Activated CD8-positive, alpha-beta T cell treated with anti-CD3 and anti-CD28 coated beads for 36 hours (primary cell): Measurements from ENCODE around the gene DCXR. TPM values are rescaled to one million over a fixed set of nuclear protein-coding genes. Genes with fewer than 3 reads are reported as not detected.

Experiments
- ATAC-seq: fragments of 200-7000 bp; cut with Tn5 transposase; one replicate; pipeline ENCODE4 v1.10.0; 2021; ENCODE audit warnings: mild to moderate bottlenecking, moderate library complexity
- CTCF ChIA-PET: fragments of 350-600 bp; sonication (Branson Sonifier 250); formaldehyde crosslinking; loops from one replicate; lab custom pipeline; 2021; ENCODE audit warnings: antibody characterized with exemption; lab: Charles Lee
- POLR2A ChIA-PET: fragments of 350-600 bp; sonication (Branson Sonifier 250); formaldehyde crosslinking; loops from one replicate; lab custom pipeline; 2021; ENCODE audit warnings: antibody characterized with exemption; lab: Charles Lee
- DNase-seq: peaks from one replicate; pipeline ENCODE4 v3.0.0-alpha.2; 2020
- H3K27ac Mint-ChIP-seq: one replicate; pipeline ENCODE4 v1.8.0; 2021; ENCODE audit warnings: mild to moderate bottlenecking, mixed read lengths
- H3K27me3 Mint-ChIP-seq: one replicate; pipeline ENCODE4 v1.8.0; 2021; ENCODE audit warnings: mixed read lengths
- H3K36me3 Mint-ChIP-seq: one replicate; pipeline ENCODE4 v1.8.0; 2021; ENCODE audit warnings: low read depth, mixed read lengths
- H3K4me1 Mint-ChIP-seq: one replicate; pipeline ENCODE4 v1.8.0; 2021; ENCODE audit warnings: low read depth, mixed read lengths
- H3K4me3 Mint-ChIP-seq: one replicate; pipeline ENCODE4 v1.8.0; 2021; ENCODE audit warnings: mild to moderate bottlenecking, moderate library complexity, mixed read lengths
- H3K9me3 Mint-ChIP-seq: one replicate; pipeline ENCODE4 v1.8.0; 2021; ENCODE audit warnings: mixed read lengths
- intact Hi-C: fragments of 100-400 bp; cut with micrococcal nuclease; formaldehyde crosslinking; loops from one replicate; pipeline ENCODE4 v1.10.0; 2022
- total RNA-seq, 2 experiments: library from RNA; stranded (reverse); gene quantifications; one replicate each; pipeline ENCODE4 v1.2.3, GENCODE V29; 2021
- TF ChIP-seq, protein P1 (sequence below): fragments of 200-600 bp; IDR thresholded peaks from one replicate; pipeline ENCODE4 v1.8.0; 2022; ENCODE audit warnings: antibody characterized with exemption, mild to moderate bottlenecking

The DCXR gene
- total RNA-seq, 2 experiments from 2014 or later = 99.2 to 101 TPM

DNA sequence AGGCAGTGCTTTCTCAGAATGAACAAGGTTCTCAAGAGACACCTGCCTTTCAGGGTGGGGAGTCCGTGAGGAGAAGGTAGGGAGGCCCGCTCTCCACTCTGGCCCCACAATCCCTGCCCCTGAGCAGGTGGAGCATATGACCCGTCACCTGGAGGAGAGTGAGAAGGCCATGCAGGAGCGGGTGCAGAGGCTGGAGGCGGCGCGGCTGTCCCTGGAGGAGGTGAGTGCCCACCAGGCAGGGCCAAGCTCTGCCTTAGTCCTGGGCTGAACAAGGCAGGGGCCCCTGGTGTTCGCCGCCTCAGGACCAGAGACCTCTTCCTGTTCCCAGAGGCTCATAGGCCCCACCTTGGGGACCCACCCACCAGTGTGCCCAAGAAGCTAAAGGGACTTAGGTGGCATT is 8.5 kb downstream of the DCXR start:
- H3K27ac Mint-ChIP-seq = no peak overlapping the region
- ChIA-PET POLR2A (interaction anchor here (0.9 kb wide), 1 partner anchor 92 kb away, joined by 3 read pairs; no protein-coding TSS in a partner anchor), CTCF (interaction anchor here (0.8 to 3.8 kb wide), 9 partner anchors 8 to 78 kb away, joined by 3 to 28 read pairs (median 10); partner anchors contain the start of genes DUS1L and FASN)
- no peaks in the 10 kb centered on the region for H3K27me3 Mint-ChIP-seq
- no peak overlapping the region for H3K4me3 Mint-ChIP-seq
- DNase-seq (no peak), ATAC-seq (no peak)
- TF ChIP-seq, protein P1, sequence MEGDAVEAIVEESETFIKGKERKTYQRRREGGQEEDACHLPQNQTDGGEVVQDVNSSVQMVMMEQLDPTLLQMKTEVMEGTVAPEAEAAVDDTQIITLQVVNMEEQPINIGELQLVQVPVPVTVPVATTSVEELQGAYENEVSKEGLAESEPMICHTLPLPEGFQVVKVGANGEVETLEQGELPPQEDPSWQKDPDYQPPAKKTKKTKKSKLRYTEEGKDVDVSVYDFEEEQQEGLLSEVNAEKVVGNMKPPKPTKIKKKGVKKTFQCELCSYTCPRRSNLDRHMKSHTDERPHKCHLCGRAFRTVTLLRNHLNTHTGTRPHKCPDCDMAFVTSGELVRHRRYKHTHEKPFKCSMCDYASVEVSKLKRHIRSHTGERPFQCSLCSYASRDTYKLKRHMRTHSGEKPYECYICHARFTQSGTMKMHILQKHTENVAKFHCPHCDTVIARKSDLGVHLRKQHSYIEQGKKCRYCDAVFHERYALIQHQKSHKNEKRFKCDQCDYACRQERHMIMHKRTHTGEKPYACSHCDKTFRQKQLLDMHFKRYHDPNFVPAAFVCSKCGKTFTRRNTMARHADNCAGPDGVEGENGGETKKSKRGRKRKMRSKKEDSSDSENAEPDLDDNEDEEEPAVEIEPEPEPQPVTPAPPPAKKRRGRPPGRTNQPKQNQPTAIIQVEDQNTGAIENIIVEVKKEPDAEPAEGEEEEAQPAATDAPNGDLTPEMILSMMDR = no peak
- H3K4me1 Mint-ChIP-seq = peaks cover 10% of the 10 kb centered on the region
- H3K9me3 Mint-ChIP-seq = no peaks in the 10 kb centered on the region
- intact Hi-C loops = loop anchor here (10.0 kb wide), 1 partner anchor 126 kb away; no protein-coding TSS in a partner anchor
- no peaks in the 10 kb centered on the region for H3K36me3 Mint-ChIP-seq

DNA sequence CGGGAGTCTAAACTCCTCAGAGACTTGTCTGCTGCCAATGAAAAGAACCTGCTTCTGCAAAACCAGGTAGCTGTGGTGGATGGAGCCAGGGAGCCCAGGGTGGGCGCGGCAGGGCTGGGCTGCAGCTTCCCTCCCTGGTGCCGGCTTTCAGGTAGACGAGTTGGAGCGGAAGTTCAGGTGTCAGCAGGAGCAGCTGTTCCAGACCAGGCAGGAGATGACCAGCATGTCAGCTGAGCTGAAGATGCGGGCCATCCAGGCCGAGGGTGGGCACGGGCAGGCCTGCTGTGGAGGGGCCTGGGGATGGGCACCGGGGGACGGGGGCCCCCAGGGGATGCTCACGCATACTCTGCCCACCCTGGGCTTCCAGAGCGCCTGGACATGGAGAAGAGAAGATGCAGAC is 9.3 kb downstream of the DCXR start:
- Mint-ChIP-seq H3K36me3 (no peaks in the 10 kb centered on the region), H3K27me3 (no peaks in the 10 kb centered on the region), H3K4me1 (peaks cover 11% of the 10 kb centered on the region), H3K27ac (no peak overlapping the region), H3K4me3 (no peak overlapping the region), H3K9me3 (no peaks in the 10 kb centered on the region)
- intact Hi-C loops = loop anchor here (10.0 kb wide), 1 partner anchor 127 kb away; no protein-coding TSS in a partner anchor
- CTCF ChIA-PET = interaction anchor here (0.9 to 2.4 kb wide), 4 partner anchors 9 to 126 kb away, joined by 3 to 6 read pairs (median 4); partner anchors contain the start of gene DCXR
- TF ChIP-seq, protein P1 = no peak
- ATAC-seq (no peak), DNase-seq (no peak)
- POLR2A ChIA-PET = interaction anchor here (0.9 kb wide), 1 partner anchor 325 kb away, joined by 3 read pairs; the partner anchor contains the start of gene MRPL12

DNA sequence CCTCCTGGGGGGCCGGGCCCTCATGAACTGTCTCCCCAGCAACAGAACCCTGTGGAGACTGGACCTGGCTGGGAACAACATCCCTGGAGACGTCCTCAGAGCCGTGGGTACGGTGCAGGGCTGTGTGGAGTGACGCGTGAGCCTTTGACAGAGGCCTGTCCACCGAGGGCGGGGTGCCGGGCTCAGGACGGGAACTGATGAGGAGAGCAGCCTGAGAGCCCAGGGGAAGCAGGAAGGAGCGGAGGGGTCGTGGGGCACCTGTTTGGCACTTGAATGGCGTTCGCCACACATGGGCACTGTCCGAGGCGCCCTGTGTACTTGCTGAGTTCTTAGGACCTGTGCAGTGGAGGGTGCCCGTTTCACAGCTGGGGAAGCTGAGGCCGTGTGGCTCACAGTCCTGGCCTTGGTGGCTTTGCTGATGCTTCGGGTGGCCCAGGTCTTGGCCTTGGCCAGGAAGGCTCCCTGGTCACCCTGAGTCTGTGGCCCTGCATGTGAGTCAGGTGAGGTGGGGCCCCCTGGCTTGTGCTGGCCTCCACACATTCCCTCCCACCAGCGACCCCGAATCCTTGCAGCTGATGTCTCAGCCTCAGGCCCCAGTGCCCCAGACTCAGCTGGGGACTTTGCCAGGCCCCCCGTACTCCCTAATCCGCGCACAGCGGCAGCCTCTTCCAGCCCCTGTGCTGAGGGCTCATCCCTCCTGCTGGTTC is 11.9 kb downstream of the DCXR start:
- Mint-ChIP-seq H3K4me1 (peaks cover 18% of the 10 kb centered on the region), H3K9me3 (no peaks in the 10 kb centered on the region), H3K4me3 (no peak overlapping the region), H3K27me3 (no peaks in the 10 kb centered on the region), H3K27ac (no peak overlapping the region), H3K36me3 (peaks cover 2% of the 10 kb centered on the region)
- CTCF ChIA-PET = interaction anchor here (1.0 to 1.9 kb wide), 2 partner anchors 12 to 66 kb away, joined by 3 to 7 read pairs; partner anchors contain the start of gene DCXR
- TF ChIP-seq, protein P1 = no peak
- DNase-seq (no peak), ATAC-seq (no peak)
- intact Hi-C loops = loop anchor here (10.0 kb wide), 1 partner anchor 129 kb away; no protein-coding TSS in a partner anchor
- POLR2A ChIA-PET = interaction anchor here (1.7 kb wide), 1 partner anchor 10 kb away, joined by 6 read pairs; no protein-coding TSS in a partner anchor

DNA sequence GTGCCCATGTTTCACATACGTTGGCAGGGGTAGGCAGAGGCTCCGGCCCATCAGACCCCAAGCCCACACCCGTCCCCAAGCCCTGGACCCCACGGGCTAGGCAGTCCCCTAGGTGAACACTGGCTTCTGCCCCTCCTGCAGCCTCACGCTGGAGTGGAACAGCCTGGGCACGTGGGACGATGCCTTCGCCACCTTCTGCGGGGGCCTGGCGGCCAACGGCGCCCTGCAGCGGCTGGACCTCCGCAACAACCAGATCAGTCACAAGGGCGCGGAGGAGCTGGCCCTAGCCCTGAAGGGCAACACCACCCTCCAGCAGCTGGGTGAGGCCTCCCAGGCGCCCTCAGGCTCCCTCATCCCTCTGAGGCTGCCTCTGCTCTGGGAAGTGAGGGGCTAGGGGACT is 12.6 kb downstream of the DCXR start:
- H3K4me3 Mint-ChIP-seq = no peak overlapping the region
- no peak overlapping the region for H3K27ac Mint-ChIP-seq
- H3K36me3 Mint-ChIP-seq = peaks cover 2% of the 10 kb centered on the region
- intact Hi-C loops = loop anchor here (5.0 to 10.0 kb wide), 2 partner anchors 68 to 130 kb away; no protein-coding TSS in a partner anchor
- H3K9me3 Mint-ChIP-seq = no peaks in the 10 kb centered on the region
- no peak for DNase-seq
- CTCF ChIA-PET = interaction anchor here (1.5 kb wide), 1 partner anchor 13 kb away, joined by 6 read pairs; the partner anchor contains the start of gene DCXR
- POLR2A ChIA-PET = no interaction called here
- TF ChIP-seq, protein P1 = no peak
- H3K4me1 Mint-ChIP-seq = peaks cover 16% of the 10 kb centered on the region
- H3K27me3 Mint-ChIP-seq = no peaks in the 10 kb centered on the region
- no peak for ATAC-seq
